GM12878 (cell line): ENCODE results near the gene ESPNL. TPM values are rescaled to one million over a fixed set of nuclear protein-coding genes. Genes with fewer than 3 reads are reported as not detected.

Source experiments
- ATAC-seq: fragments of 200-7000 bp; cut with Tn5 transposase; 3 replicates; pipeline ENCODE4 v1.9.1; 2020; ENCODE audit warnings: mild to moderate bottlenecking, moderate library complexity
- BruUV-seq: library from RNA; stranded (reverse); fragments of 400-500 nt; replicated peaks from 2 replicates; lab custom pipeline; 2021; lab: Mats Ljungman, UMichigan
- CTCF ChIA-PET: fragments of 300-600 bp; sonication (Branson Sonifier 250); formaldehyde crosslinking; extraction: SDS; loops from one replicate; lab custom pipeline; 2021; ENCODE audit warnings: inconsistent platforms; lab: Yijun Ruan, JAX
- POLR2A ChIA-PET: fragments of 350-600 bp; formaldehyde crosslinking; extraction: SDS; loops from one replicate; lab custom pipeline; 2021; ENCODE audit warnings: inconsistent platforms; lab: Charles Lee
- RAD21 ChIA-PET: fragments of 300-600 bp; sonication (Branson Sonifier 250); formaldehyde crosslinking; loops from one replicate; lab custom pipeline; 2023; ENCODE audit warnings: antibody characterized with exemption; ENCODE audit not compliant: unreplicated experiment; lab: Charles Lee
- SMC1A ChIA-PET: fragments of 300-600 bp; sonication (Branson Sonifier 250); formaldehyde crosslinking; loops from one replicate; lab custom pipeline; 2023; ENCODE audit not compliant: unreplicated experiment, uncharacterized antibody; lab: Charles Lee
- DNase-seq: peaks from one replicate; pipeline ENCODE4 v3.0.0-alpha.2; 2011; ENCODE audit warnings: low read depth, low spot score
- FAIRE-seq: peaks from 3 replicates; lab custom pipeline; 2011; peaks lifted over from hg19 to GRCh38; lab: Jason Lieb, UNC
- H2AFZ ChIP-seq: 2 replicates; pipeline ENCODE4 v1.6.0; 2011; ENCODE audit warnings: low read depth, low read length, control low read depth; ENCODE audit not compliant: control insufficient read depth
- H3K27ac ChIP-seq: 2 replicates; pipeline ENCODE4 v1.5.1; 2011; ENCODE audit warnings: control low read depth; ENCODE audit not compliant: control insufficient read depth, insufficient read depth
- H3K27me3 ChIP-seq, 2 experiments: replicated peaks in 1 of 2; 2 replicates each; pipeline versions ENCODE4 v1.6.0 to v1.6.1; 2011; ENCODE audit warnings: low read length in 1 of 2; ENCODE audit not compliant: control insufficient read depth in 2 of 2, insufficient read depth in 2 of 2
- H3K36me3 ChIP-seq, 2 experiments: 2 replicates each; pipeline ENCODE4 v1.5.1; 2011; ENCODE audit warnings: low read length in 1 of 2; ENCODE audit not compliant: control insufficient read depth in 2 of 2, insufficient read depth in 2 of 2
- H3K4me1 ChIP-seq: 2 replicates; pipeline ENCODE4 v1.6.1; 2011; ENCODE audit warnings: mild to moderate bottlenecking, low read length, moderate library complexity, mixed read lengths; ENCODE audit not compliant: control insufficient read depth, insufficient read depth
- H3K4me2 ChIP-seq: 2 replicates; pipeline ENCODE4 v1.6.0; 2011; ENCODE audit warnings: control low read depth; ENCODE audit not compliant: control insufficient read depth, insufficient read depth
- H3K4me3 ChIP-seq: fragments of 200-600 bp; sonication (generic); 2 replicates; pipeline ENCODE4 v1.5.1; 2016
- H3K79me2 ChIP-seq: 2 replicates; pipeline ENCODE4 v1.6.0; 2011; ENCODE audit warnings: low read length; ENCODE audit not compliant: control insufficient read depth, insufficient read depth
- H3K9ac ChIP-seq: 2 replicates; pipeline ENCODE4 v1.8.0; 2011; ENCODE audit warnings: low read length, control low read depth, mixed read lengths; ENCODE audit not compliant: control insufficient read depth, insufficient read depth
- H3K9me3 ChIP-seq: replicated peaks from 3 replicates; pipeline ENCODE4 v1.5.1; 2011; ENCODE audit warnings: mild to moderate bottlenecking, low read length; ENCODE audit not compliant: control insufficient read depth, insufficient read depth
- H4K20me1 ChIP-seq: 2 replicates; pipeline ENCODE4 v1.6.0; 2011; ENCODE audit not compliant: control insufficient read depth, insufficient read depth
- CTCF ChIP-seq, 3 experiments: IDR thresholded peaks in 2 of 3; conservative IDR thresholded peaks in 1 of 3; 2 replicates each; pipeline ENCODE4 v1.5.1; 2011; ENCODE audit warnings: low read depth in 3 of 3, low read length in 3 of 3, mild to moderate bottlenecking in 3 of 3, control low read depth in 2 of 3, moderate library complexity in 2 of 3, inconsistent platforms in 1 of 3, mixed read lengths in 1 of 3; ENCODE audit not compliant: control insufficient read depth in 2 of 3, insufficient read depth in 1 of 3; ENCODE audit errors: extremely low read depth in 1 of 3
- HDGF ChIP-seq: fragments of 450-650 bp; IDR thresholded peaks from 2 replicates; pipeline ENCODE4 v1.6.1; 2016; ENCODE audit warnings: antibody characterized with exemption
- LARP7 ChIP-seq: fragments of 450-650 bp; IDR thresholded peaks from 2 replicates; pipeline ENCODE4 v1.6.1; 2017; ENCODE audit warnings: mild to moderate bottlenecking
- NFIC ChIP-seq: IDR thresholded peaks from 2 replicates; pipeline ENCODE4 v1.6.1; 2012; ENCODE audit warnings: low read depth, mild to moderate bottlenecking, inconsistent platforms, low read length, moderate library complexity
- RELB ChIP-seq: fragments of 450-650 bp; IDR thresholded peaks from 2 replicates; pipeline ENCODE4 v1.6.1; 2017; ENCODE audit warnings: low read depth, mild to moderate bottlenecking, moderate library complexity
- SKIL ChIP-seq: fragments of 450-650 bp; IDR thresholded peaks from 2 replicates; pipeline ENCODE4 v1.6.1; 2017; ENCODE audit warnings: mild to moderate bottlenecking, low read depth, inconsistent platforms; ENCODE audit not compliant: poor library complexity, severe bottlenecking
- SPI1 ChIP-seq: IDR thresholded peaks from 2 replicates; pipeline ENCODE4 v1.6.1; 2011; ENCODE audit warnings: low read depth, mild to moderate bottlenecking, low read length, moderate library complexity, borderline replicate concordance; ENCODE audit not compliant: insufficient read depth
- WGBS: methylation state at CpG from one replicate; pipeline ENCODE4 v1.1.6; 2016; ENCODE audit warnings: low lambda C conversion rate; ENCODE audit not compliant: insufficient replicate concordance, insufficient coverage; ENCODE audit errors: missing lambda C conversion rate; 5-methylcytosine and 5-hydroxymethylcytosine counted together
- in situ Hi-C: fragments of 300-500 bp; cut with MboI; formaldehyde crosslinking; loops from 9 replicates; pipeline ENCODE4 v1.14.3; 2018; ENCODE audit warnings: mixed read lengths
- intact Hi-C: fragments of 100-400 bp; cut with micrococcal nuclease; formaldehyde crosslinking; loops from one replicate; pipeline ENCODE4 v1.14.2; 2022; ENCODE audit not compliant: unreplicated experiment
- polyA plus RNA-seq, 11 experiments: library from polyadenylated mRNA; depleted of rRNA in 4 of 11; unstranded in 6 of 11; stranded (reverse) in 5 of 11; fragments of >200 nt; fragmentation: Nextera tagmentation in 4 of 11; fragmentation: Illumina TruSeq in 1 of 11; extraction: Ambion mirVana in 4 of 11; extraction: Trizol in 1 of 11; gene quantifications; 1 replicate in 1 of 11; 2 replicates in 10 of 11; pipeline versions ENCODE4 v1.2.1 to v1.2.3, GENCODE V29; 2011 to 2016; ENCODE audit warnings: inconsistent platforms in 2 of 11, missing spikeins in 2 of 11, low read depth in 1 of 11
- total RNA-seq, 4 experiments: library from RNA; depleted of rRNA in 3 of 4; stranded (reverse); fragments of >200 nt in 3 of 4; fragmentation: Illumina TruSeq in 1 of 4; extraction: Trizol in 1 of 4; gene quantifications; 2 replicates each; pipeline versions ENCODE4 v1.2.1 to v1.2.3, GENCODE V29; 2013 to 2021

Gene ESPNL
- total and polyA plus RNA-seq, 10 of the 15 experiments (the other 5 are each of a cell fraction or from before 2014, with no cell fraction given) = 0.05 to 0.94 (median 0.36) TPM; not detected in 3

GRCh38 chr2:238161291-238162051, 61.3 kb downstream of the ESPNL start:
- H2AFZ ChIP-seq = no peak overlapping the region
- no peak overlapping the region for H3K9ac ChIP-seq
- RAD21 ChIA-PET = interaction anchor here (1.9 kb wide), 1 partner anchor 102 kb away, joined by 13 read pairs; no protein-coding TSS in a partner anchor
- 45% methylated on average over 17 of the region's 21 CpGs for WGBS
- H4K20me1 ChIP-seq = no peaks in the 10 kb centered on the region
- TF ChIP-seq LARP7 (no peak), HDGF (no peak), NFIC (no peak)
- peaks cover 3 to 12% of the 10 kb centered on the region in 2 experiments; a peak in 3 of 4 replicates for H3K27me3 ChIP-seq
- no peak overlapping the region for H3K4me2 ChIP-seq
- H3K4me3 ChIP-seq = no peak overlapping the region
- CTCF ChIA-PET = interaction anchor here (0.6 to 2.5 kb wide), 3 partner anchors 102 to 195 kb away, joined by 3 to 23 read pairs (median 3); no protein-coding TSS in a partner anchor
- no peak for DNase-seq
- H3K9me3 ChIP-seq = no peaks in the 10 kb centered on the region
- intact Hi-C loops (loop anchor here (2.0 kb wide), 1 partner anchor 101 kb away; no protein-coding TSS in a partner anchor), in situ Hi-C loops (no loop called here)
- POLR2A ChIA-PET = interaction anchor here (0.6 kb wide), 1 partner anchor 276 kb away, joined by 3 read pairs; no protein-coding TSS in a partner anchor
- H3K27ac ChIP-seq = no peak overlapping the region
- no peak for FAIRE-seq
- SMC1A ChIA-PET = interaction anchor here (1.6 kb wide), 1 partner anchor 14 kb away, joined by 4 read pairs; no protein-coding TSS in a partner anchor
- no peaks in the 10 kb centered on the region for H3K79me2 ChIP-seq
- no peaks in the 10 kb centered on the region; a peak in 1 of 4 replicates for H3K36me3 ChIP-seq
- no TSS peak for BruUV-seq
- peaks cover 6% of the 10 kb centered on the region; the same call in 1 of the 2 replicates for H3K4me1 ChIP-seq
- no peak for ATAC-seq

- Histone ChIP-seq H2AFZ (no peak overlapping the region), H3K79me2 (no peaks in the 10 kb centered on the region), H3K27ac (no peak overlapping the region), H3K27me3 (peaks cover 3 to 12% of the 10 kb centered on the region in 2 experiments; a peak in 3 of 4 replicates), H3K4me2 (no peak overlapping the region), H3K9ac (no peak overlapping the region), H3K4me3 (no peak overlapping the region), H3K36me3 (no peaks in the 10 kb centered on the region; a peak in 1 of 4 replicates), H4K20me1 (no peaks in the 10 kb centered on the region), H3K4me1 (peaks cover 6% of the 10 kb centered on the region; the same call in 1 of the 2 replicates), H3K9me3 (no peaks in the 10 kb centered on the region)
- 48% methylated on average over 14 of the region's 14 CpGs for WGBS
- RAD21 ChIA-PET = interaction anchor here (1.4 kb wide), 1 partner anchor 101 kb away, joined by 4 read pairs; no protein-coding TSS in a partner anchor
- no peak for FAIRE-seq
- no peak for DNase-seq
- SMC1A ChIA-PET = no interaction called here
- POLR2A ChIA-PET = interaction anchor here (0.6 kb wide), 1 partner anchor 78 kb away, joined by 7 read pairs; no protein-coding TSS in a partner anchor
- in situ Hi-C loops = no loop called here
- CTCF ChIA-PET = interaction anchor here (1.0 kb wide), 1 partner anchor 101 kb away, joined by 3 read pairs; no protein-coding TSS in a partner anchor
- no TSS peak for BruUV-seq
- ATAC-seq = no peak
- intact Hi-C loops = no loop called here
- TF ChIP-seq SKIL = no peak
- TF ChIP-seq SPI1 = no peak
- TF ChIP-seq RELB = no peak
- TF ChIP-seq CTCF (IDR thresholded peaks at IDR 0.05 in 2 of 3, conservative IDR thresholded peaks at IDR 0.05 in 1 of 3; ENCODE audit: control insufficient read depth in 2 of 3, extremely low read depth in 1 of 3, insufficient read depth in 1 of 3, low read depth in 3 of 3, low read length in 3 of 3) = no peak
Observed at GRCh38 chr2:238162251-238162845, 62.2 kb downstream of the ESPNL start.
